Frontal cortex (tissue), 4 donors: ENCODE data around the gene MAP3K20. TPM values are rescaled to one million over a fixed set of nuclear protein-coding genes. Genes with fewer than 3 reads are reported as not detected.
"Not testable (repeated sequence)": the region's sequence is repeated elsewhere in the genome, so short reads cannot be mapped to it uniquely, and the experiment has no call there.

Experiments
- DNase-seq, 2 donors: peaks; one replicate each; pipeline ENCODE4 v3.0.0; 2012; ENCODE audit warnings: low spot score in 2 of 2
- FAIRE-seq: peaks from 2 replicates; lab custom pipeline; 2012; peaks lifted over from hg19 to GRCh38; lab: Jason Lieb, UNC
- total RNA-seq: library from RNA; depleted of rRNA; stranded (reverse); fragments of >200 nt; gene quantifications from one replicate; pipeline ENCODE4 v1.2.3, GENCODE V29; 2014
- donor health status: control.
- donor health status: control.
- donor health status: control.

MAP3K20 gene
- total RNA-seq, 1 donor from 2014 or later: 9.4 TPM

DNA sequence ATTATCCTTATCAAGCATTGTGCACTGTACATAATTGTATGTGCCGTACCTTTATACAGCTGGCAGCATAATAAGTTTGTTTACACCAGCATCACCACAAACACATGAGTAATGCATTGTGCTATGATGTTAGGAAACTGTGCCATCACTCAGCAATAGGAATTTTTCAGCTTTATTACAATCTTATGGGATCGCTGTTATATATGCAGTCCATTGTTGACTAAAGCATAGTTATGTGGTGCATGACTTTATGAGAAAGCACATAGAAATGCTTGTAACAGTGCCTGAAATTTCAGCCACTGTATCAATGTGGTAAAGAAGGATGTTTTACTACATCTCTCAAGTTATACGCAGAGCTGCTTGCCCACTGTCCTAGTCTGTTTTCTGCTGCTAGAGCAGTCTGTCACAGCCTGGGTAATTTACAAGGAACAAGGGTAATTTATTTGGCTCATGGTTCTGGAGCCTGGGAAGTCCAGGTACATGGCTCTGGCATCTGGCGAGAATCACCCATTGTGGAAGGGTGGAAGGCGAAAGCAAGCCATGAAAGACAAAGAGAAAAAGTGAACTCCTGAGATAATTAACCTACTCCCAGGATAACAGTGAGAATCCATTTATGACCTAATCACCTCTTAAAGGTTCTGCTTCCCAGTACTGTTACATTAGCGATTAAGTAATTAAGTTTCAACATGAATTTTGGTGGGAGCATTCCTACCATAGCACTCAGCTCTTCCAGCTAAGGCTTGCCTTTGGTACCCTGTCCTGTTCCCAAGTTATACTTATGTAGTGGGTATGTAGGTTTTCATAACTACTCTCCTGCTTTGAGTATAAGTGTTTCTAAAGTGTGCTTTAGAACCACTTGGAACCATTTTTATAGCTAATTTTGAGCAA is 4.6 kb downstream of the MAP3K20 start:
- DNase-seq (no peak), FAIRE-seq (no peak)

DNA sequence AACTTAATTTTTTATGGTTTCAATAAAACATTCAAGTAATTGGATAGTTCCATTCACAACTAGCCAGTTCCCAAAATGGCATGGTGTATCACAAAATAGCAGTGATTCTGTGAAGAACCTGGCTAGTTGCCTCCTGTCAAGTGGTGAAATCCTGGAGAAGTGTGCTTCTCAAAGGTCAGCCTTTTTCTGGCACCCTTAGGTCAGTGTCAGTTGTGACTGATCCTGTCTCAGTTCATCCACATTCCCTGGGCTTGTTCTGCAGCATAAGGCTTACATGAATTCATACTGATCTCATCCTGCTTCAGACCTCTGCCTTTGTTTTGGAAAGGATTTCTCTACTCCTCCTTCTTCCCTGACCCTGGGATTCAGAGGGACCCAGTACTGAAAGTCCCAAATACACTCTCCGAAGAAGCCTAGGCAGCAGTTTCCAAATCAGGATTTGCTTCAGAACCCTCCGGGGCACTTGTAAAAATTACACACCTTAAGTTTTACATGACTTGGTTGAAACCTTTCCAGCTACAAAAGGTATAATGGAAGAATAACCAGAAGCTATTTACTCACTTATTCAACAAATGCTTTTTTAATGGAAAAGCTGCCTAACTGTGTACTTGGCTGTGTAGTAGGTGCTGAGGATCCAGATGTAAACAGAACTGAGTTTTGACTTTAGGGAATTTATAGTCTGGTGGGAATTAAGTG is 11.0 kb downstream of the MAP3K20 start:
- DNase-seq: no peak
- no peak for FAIRE-seq

DNA sequence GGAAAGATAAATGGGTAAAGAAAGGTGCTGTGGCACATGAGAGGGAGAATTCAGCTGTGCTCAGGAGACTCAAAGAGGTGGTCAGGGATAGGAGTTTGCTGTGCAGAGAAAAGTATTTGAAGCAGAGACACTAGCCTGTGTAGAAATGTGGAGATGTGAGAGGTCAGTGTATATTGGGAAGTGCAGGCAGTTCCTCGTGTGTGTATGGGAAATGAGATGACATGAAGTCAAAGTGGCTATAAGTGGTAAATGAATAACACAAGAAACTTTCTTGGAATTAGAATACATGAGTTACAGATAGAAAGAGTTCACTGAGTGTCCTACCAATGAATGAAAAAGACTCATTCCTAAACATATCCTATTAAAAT is 11.6 kb downstream of the MAP3K20 start:
- DNase-seq (no peak), FAIRE-seq (no peak)

DNA sequence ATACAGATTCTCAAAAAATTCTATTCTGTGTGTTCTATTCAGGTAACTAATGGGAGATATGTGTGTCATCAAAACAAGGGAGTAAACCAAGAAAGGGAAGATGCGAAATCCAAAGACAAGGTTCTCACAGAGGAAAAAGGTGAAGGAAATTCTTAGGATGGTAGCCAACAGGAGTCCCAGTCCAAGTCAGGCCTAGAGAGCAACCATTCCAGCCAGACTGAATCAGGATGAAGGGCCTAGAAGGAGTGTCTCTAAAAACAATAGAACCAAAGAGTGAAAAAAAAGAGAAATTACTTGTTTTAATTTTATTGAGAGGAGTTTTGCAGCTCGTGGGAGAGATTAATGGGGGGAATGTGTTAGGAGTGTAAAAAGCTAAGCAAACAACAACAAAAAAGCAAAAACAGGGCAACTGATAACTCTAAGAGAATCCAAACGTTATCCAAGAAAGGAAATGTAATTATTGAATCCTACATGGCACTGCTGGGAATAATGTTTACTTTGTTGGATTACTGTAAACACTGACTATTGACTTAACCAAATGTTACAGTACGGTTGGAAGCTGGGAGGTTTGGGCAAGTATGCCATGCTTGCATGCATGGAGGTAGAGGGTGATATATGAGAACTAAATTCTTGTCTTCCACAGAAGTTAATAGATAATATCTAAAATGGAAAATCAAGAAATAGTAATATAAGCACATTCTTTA is 12.3 kb downstream of the MAP3K20 start:
- FAIRE-seq (no peak), DNase-seq (no peak)

DNA sequence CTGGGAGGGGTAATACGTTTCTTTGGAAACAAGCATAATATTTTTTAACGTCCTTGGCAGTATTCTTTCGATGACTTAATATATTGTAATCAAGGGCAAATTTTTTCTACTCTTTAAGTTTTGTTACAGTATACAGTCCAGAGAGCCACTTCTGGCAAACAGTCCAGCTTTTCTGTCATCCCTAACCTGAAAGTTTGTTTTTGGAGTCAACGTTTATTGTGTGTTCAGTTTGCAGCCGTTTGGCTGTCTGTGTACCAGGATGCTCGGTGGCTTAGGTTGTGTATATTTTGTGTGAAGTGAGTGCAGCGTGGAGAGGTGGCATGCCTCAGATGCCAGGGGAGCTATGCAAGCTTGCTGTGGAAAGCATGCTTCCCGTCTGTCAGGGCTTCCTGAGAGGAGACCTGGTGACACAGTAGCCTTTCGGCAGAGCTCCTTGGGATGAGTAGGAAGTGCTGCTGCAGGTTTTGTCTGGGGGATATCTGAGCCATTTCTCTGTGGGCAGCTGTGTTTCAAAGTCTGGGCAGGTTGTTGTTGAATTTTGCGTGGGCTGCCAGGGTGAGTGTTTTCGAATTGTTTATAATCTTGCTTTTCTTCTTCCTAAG is 14.7 kb downstream of the MAP3K20 start:
- no peak for DNase-seq
- no peak for FAIRE-seq

DNA sequence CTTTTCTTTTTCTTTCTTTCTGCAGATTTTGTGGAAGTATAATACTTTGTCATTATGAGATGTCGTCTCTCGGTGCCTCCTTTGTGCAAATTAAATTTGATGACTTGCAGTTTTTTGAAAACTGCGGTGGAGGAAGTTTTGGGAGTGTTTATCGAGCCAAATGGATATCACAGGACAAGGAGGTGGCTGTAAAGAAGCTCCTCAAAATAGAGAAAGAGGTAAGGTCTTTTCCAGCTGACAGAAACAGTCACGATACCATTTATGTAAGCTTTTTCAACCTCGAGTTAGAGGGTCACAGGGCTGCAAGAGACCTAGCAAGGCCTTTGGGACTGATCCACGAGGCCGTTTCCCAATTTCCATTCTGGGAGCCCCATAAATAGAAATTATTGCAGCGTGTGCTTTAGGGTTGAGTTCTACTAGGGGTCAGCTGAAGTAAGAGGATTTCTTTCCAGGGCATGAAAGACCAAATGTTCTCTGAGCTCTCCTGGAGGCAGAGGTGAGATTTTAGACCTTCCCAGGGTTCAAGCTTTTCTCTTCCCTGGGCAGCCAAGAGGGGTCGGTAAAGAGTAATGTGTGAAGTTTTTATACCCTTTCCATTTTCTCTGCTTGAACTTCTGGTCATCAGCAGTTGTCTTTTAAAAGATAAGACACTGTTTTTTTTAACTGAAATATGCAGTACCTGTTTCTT is 15.5 kb downstream of the MAP3K20 start:
- no peak for FAIRE-seq
- no peak for DNase-seq

DNA sequence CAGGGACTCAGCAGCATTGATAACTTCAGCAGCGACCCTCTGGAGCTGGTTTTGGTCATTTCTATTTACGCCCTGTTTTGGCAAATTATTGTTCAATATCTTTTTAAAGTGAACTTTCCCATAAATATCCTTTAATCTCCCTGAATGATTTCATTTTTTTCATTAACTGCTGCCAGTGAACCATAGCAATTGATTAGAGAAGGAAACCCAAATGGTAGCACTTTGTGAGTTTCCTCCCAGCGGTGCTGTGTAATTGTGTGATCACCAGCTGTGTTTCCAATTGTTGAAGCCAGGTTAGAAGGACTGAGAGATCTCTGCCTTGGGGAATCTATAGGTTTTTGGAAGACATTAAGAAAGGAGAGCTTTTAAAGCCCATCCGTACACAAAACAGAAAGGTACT is 16.3 kb downstream of the MAP3K20 start:
- no peak for FAIRE-seq
- DNase-seq: no peak

DNA sequence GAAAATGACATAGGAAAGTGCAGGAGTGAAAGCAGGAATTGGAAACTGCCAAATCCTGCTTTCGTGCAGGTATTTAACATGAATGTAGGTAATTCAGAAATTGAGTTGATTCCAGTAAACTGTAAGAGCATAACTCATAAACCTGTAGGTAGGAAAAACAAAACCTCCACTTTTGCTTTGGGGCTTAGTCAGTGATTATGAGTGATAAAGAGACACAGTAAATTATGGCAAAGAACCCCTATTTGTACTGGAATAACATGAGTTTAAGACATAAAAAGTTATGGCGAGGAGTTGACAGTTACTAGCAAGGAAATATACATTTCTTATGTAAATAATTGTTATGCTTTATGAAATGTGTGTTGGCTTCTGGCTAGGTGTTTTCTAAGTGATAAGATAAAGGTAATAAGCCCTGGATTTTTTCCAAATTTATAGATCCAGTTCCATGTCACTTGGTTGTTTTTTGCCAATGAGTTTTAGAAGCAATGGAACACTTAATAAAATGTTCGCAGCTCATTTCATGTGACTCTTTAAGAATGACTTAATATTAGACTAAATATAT is 17.3 kb downstream of the MAP3K20 start:
- DNase-seq: no peak
- FAIRE-seq: no peak

DNA sequence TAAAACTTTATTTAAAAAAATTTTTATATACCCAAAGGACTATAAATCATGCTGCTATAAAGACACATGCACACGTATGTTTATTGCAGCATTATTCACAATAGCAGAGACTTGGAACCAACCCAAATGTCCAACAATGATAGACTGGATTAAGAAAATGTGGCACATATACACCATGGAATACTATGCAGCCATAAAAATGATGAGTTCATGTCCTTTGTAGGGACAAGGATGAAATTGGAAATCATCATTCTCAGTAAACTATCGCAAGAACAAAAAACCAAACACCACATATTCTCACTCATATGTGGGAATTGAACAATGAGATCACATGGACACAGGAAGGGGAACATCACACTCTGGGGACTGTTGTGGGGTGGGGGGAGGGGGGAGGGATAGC is 18.0 kb downstream of the MAP3K20 start:
- DNase-seq, FAIRE-seq: not testable (repeated sequence)

DNA sequence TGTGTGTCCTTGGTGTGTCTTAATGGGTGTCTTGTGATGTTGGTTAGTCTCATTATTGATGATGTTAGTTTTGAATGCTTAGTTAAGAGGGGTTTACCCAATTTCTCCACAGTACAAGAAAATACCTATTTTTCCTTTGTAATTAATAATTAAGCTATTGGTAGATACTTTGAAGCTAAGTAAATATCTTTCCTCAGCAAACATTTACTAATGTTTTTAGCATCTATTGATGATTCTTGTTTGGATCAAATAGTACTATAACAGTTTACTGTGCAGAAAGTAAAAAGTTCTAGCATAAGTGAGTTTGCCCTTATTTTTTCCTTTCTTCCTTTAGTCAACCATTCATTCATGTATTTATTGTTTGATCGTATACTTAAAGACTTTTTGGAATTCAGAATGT is 19.1 kb downstream of the MAP3K20 start:
- FAIRE-seq (no peak), DNase-seq (no peak)

DNA sequence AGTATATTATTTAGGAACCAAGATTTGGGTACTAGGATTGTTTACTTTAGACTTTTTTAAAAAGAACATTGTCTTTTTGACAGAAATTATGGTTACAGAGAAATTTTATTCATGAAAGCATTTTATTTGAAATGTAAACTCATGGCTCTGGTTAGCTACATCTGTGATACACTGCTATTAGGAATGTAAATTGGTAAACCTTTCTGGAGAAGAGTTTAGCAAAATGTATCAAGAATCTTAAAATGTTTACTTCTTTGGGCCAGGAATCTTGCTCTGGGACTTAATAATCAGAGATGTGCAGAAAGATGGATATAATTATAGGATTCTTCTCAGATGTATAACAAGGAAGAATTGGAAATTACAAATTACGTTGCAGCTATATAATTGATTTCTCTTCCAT is 19.7 kb downstream of the MAP3K20 start:
- FAIRE-seq (no peak), DNase-seq (no peak)

DNA sequence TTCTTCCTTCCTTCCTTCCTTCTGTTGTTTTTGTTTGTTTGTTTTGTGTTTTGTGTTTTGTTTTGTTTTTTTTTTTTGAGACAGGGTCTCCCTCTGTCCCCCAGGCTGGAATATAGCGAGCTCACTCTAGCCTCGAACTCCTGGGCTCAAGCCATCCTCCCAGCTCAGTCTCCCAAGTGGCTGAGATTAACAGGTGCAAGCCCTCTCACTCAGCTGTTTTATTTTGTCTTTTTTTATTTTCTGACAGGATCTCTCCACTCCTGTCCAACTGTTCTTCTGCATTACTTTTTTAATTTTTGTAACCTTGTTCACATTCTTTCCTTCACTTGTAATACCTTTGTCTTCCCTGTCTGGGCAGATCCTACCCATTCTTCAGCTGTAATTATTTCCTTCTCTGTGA is 23.6 kb downstream of the MAP3K20 start:
- FAIRE-seq: no peak
- DNase-seq: no peak

DNA sequence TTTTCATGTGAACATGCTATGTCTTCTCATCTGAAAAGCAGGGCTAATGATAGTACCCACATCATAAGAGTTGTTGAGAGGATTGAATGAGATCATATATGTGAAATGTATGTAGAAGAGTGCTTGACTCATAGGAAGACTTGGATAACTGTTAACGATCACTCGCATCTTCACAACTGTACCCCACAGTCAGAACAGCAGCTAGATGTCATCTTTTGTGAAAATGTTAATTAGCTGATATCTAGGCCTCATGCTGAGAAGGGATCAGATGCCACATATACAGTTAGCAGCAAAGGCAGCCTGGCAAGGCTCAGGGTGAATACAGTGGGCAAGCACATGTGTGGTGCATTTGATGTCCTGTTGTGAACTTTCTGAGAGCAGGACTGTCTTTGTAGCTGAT is 24.2 kb downstream of the MAP3K20 start:
- DNase-seq (no peak), FAIRE-seq (no peak)

DNA sequence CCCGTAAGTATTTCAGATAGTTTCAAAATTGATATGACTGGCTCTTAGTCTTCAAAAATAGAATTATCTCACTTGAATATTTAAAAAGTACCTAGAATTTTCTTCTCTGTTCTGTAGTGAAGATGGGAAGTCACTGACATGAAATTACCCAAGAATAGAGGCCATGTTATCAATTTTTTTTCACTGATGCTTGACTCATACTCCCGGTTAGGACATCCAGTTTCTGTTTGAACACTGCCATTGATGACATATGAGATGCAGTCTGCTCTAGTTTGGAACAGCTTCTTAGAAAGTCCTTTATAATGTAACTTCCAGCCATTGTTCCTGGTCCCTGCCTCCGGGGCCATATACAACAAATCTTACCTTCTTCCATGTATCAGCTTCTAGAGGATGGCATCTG is 26.0 kb downstream of the MAP3K20 start:
- FAIRE-seq (no peak), DNase-seq (no peak)

DNA sequence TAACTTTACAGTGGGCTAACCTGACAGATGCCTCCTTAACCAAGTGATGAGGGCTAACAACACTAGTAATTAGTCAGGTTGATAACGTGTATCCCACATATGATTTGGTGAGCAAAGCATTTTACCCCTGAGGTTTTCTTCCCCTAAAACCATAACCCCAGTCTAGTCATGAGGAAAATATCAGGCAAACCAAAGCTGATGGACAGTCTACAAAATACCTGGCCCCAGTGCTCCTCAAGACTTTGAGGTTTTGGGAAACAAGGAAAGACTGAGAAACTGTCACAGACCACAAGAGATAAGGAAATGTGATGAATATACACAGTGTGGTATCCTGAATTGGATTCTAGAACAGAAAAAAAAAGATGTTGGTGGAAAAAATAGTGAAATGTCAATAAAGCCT is 28.5 kb downstream of the MAP3K20 start:
- no peak for FAIRE-seq
- DNase-seq: no peak

DNA sequence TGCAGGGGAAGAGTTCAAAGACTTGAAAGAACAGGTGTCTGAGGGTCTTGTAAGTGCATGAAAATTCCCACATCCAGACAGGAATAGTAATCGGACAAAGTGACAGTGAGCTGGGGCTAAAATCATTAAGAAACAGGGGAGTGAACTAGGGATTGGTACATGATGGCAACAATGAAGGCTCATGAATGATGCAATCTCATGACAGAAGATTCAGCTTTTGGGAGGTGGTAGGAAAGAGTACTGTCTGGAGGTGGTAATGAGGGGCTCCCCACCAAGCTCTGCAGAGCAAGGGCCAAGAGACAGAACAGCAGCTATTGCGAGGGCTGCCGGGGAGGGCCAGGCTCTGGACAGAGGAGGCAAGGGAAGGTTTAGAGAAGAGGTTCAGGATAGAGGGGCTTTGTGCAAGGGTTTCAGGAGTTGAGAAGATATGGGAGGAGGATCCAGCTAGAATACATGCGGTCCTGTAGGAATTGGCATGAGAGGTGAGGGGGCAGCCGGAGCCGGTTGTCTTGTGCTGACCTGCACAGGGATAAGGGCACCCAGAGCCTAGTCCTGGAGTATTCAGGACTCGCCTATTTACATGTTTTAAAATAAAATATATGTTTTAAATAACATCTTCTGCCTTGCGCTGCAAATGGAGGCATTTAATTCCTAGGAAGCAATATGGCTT is 31.4 kb downstream of the MAP3K20 start:
- FAIRE-seq: no peak
- no peak for DNase-seq

DNA sequence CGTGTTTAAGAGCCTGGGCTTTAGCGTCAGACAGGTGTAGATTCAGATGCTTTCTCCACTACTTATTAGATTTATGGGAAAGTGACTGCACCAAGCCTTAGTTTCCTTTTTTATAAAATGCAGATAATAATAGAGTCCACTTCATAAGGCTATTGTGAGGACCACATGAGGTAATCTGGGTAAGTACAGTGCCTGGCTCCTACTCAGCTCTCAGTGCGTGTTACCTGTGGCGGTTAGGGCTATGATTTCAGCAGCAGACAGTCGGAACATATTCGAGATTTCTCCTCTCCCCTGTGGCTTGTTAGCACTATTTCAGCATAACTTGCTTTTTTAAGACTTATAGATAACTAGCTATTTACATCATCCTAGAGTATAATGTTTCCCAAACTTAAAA is 32.0 kb downstream of the MAP3K20 start:
- FAIRE-seq: no peak
- DNase-seq: no peak

DNA sequence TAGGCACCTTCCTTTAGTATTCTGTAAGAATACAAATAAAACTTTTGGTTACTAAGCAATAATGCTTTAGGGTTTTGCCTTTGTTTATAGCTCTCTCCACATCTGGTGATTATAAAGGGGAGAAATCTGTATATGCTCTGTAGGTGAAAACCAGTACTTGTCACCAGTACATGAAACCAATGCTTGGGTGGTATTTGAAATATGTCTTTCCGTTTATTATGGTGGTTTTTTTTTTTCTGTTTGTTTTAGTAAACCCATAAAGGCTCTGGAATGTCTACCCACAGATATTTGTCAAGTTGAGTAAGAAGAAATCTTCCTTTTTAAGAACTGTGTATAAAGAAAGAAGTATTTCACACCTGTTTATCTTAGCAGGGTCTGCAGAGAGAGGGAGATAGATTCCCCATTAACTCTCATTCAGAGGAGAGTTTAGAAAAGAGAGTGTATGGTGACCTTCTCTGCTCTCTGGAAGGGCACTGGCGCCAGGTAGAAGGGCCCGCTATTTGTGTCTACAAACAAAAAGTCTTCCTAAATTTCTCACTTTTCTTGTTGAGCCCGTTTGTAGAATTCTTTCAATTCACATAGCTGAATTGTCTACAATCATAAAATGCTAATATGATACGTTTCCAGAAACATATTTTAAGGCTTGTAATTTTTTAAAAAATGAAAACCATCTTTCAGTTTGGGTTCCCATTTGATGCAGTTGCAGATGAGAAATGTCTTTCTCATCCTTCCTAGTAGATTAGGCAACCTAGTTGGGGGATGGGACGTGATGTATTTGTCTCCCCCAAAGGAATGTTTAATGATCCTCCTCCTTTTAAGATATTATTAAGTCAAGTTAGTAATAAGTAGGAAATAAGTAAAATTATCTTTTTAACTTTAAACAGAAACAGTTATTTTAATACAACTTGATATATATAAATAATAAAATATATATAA is 33.9 kb downstream of the MAP3K20 start:
- DNase-seq: no peak
- FAIRE-seq: no peak
